GM21825 (cell line): Measurements from ENCODE around the gene SMIM5.
"Not testable (repeated sequence)": the region's sequence is repeated elsewhere in the genome, so short reads cannot be mapped to it uniquely, and the experiment has no call there.

ENCODE experiments used
- ATAC-seq: cut with Tn5 transposase; IDR thresholded peaks from one replicate; pipeline ENCODE4 v1.9.1; 2021; ENCODE audit warnings: mild to moderate bottlenecking, moderate library complexity; ENCODE audit not compliant: unreplicated experiment

Gene SMIM5

GRCh38 chr17:75624021-75624420, 9.2 kb upstream of the SMIM5 start:
- ATAC-seq: no peak

GRCh38 chr17:75624714-75625345, 8.4 kb upstream of the SMIM5 start:
- no peak for ATAC-seq

GRCh38 chr17:75625813-75626486, 7.3 kb upstream of the SMIM5 start:
- no peak for ATAC-seq

GRCh38 chr17:75626496-75627038, 6.7 kb upstream of the SMIM5 start:
- no peak for ATAC-seq

GRCh38 chr17:75627094-75627493, 6.1 kb upstream of the SMIM5 start:
- ATAC-seq: no peak

- no peak for ATAC-seq
Observed at GRCh38 chr17:75628425-75628824, 4.8 kb upstream of the SMIM5 start.

- no peak for ATAC-seq
Observed at GRCh38 chr17:75629157-75629556, 4.1 kb upstream of the SMIM5 start.

GRCh38 chr17:75630071-75630917, 2.9 kb upstream of the SMIM5 start:
- ATAC-seq: no peak

GRCh38 chr17:75631353-75631752, 1.9 kb upstream of the SMIM5 start:
- no peak for ATAC-seq

- no peak for ATAC-seq
Observed at GRCh38 chr17:75632428-75632827, 806 bp upstream of the SMIM5 start.

GRCh38 chr17:75633486-75634375, 497 bp downstream of the SMIM5 start:
- ATAC-seq: no peak

GRCh38 chr17:75634376-75634740, 1.1 kb downstream of the SMIM5 start:
- no peak for ATAC-seq

GRCh38 chr17:75634754-75635609, 1.7 kb downstream of the SMIM5 start:
- no peak for ATAC-seq

GRCh38 chr17:75635610-75636202, 2.5 kb downstream of the SMIM5 start:
- no peak for ATAC-seq

- no peak for ATAC-seq
Observed at GRCh38 chr17:75636381-75637142, 3.3 kb downstream of the SMIM5 start.

GRCh38 chr17:75637143-75637538, 3.9 kb downstream of the SMIM5 start:
- no peak for ATAC-seq

- ATAC-seq: no peak
Observed at GRCh38 chr17:75637551-75637950, 4.3 kb downstream of the SMIM5 start.

GRCh38 chr17:75638039-75638438, 4.8 kb downstream of the SMIM5 start:
- not testable (repeated sequence) for ATAC-seq

- ATAC-seq: no peak
Observed at GRCh38 chr17:75638893-75639292, 5.7 kb downstream of the SMIM5 start.
